DMS153 treated with DMSO at 0.1 percent for 48 hours (cell line): ENCODE data around the gene ACSL4.
"Not testable (repeated sequence)": the region's sequence is repeated elsewhere in the genome, so short reads cannot be mapped to it uniquely, and the experiment has no call there.

ENCODE experiments used
- DNase-seq: peaks from one replicate; lab custom pipeline; 2025; ENCODE audit not compliant: unreplicated experiment; lab: John Stamatoyannopoulos, UW

Gene ACSL4

GRCh38 chrX:109732807-109733612, at the start of gene ACSL4:
TSS of gene ACSL4 (minus strand) at chrX:109733257. CDS start at chrX:109683363, 49,894 bp downstream.
- peak; percentile 15 for DNase-seq

- no peak for DNase-seq
These were observed 44.7 kb upstream of the ACSL4 start for GRCh38 chrX:109777749-109778148.

GRCh38 chrX:109776986-109777385, 43.9 kb upstream of the ACSL4 start:
- no peak for DNase-seq

GRCh38 chrX:109776432-109776831, 43.4 kb upstream of the ACSL4 start:
- DNase-seq: no peak

GRCh38 chrX:109775386-109775785, 42.3 kb upstream of the ACSL4 start:
- DNase-seq: no peak

GRCh38 chrX:109774706-109775105, 41.6 kb upstream of the ACSL4 start:
- no peak for DNase-seq

- no peak for DNase-seq
These were observed 41.1 kb upstream of the ACSL4 start for GRCh38 chrX:109774136-109774535.

- no peak for DNase-seq
These were observed 40.3 kb upstream of the ACSL4 start for GRCh38 chrX:109773374-109773773.

- no peak for DNase-seq
These were observed 37.7 kb upstream of the ACSL4 start for GRCh38 chrX:109770780-109771179.

- no peak for DNase-seq
These were observed 27.8 kb upstream of the ACSL4 start for GRCh38 chrX:109760922-109761250.

GRCh38 chrX:109760209-109760921, 27.3 kb upstream of the ACSL4 start:
- peak; percentile 5 for DNase-seq

GRCh38 chrX:109753256-109753655, 20.2 kb upstream of the ACSL4 start:
- no peak for DNase-seq

GRCh38 chrX:109751698-109752097, 18.6 kb upstream of the ACSL4 start:
- no peak for DNase-seq

- DNase-seq: no peak
These were observed 16.1 kb upstream of the ACSL4 start for GRCh38 chrX:109749207-109749606.

- no peak for DNase-seq
These were observed 14.6 kb upstream of the ACSL4 start for GRCh38 chrX:109747681-109748080.

- no peak for DNase-seq
These were observed 9.7 kb upstream of the ACSL4 start for GRCh38 chrX:109742722-109743121.

GRCh38 chrX:109740896-109741295, 7.8 kb upstream of the ACSL4 start:
- DNase-seq: not testable (repeated sequence)

- no peak for DNase-seq
These were observed 7.4 kb upstream of the ACSL4 start for GRCh38 chrX:109740433-109740809.

GRCh38 chrX:109739625-109740432, 6.8 kb upstream of the ACSL4 start:
- no peak for DNase-seq

GRCh38 chrX:109735202-109735744, 2.2 kb upstream of the ACSL4 start:
- DNase-seq: no peak

GRCh38 chrX:109733613-109734083, 591 bp upstream of the ACSL4 start:
- no peak for DNase-seq
